ENCODE results near the gene SMURF1. TPM values are rescaled to one million over a fixed set of nuclear protein-coding genes. Genes with fewer than 3 reads are reported as not detected.

Gene SMURF1
- polyA plus RNA-seq, 1 donor from 2014 or later = 22.9 TPM

- no peak overlapping the region for H3K27ac ChIP-seq (ENCODE audit: low read length)
- no peaks in the 10 kb centered on the region for H3F3A ChIP-seq (ENCODE audit: insufficient read depth, low read length, poor library complexity, severe bottlenecking)
- no peak overlapping the region for H2AFZ ChIP-seq (ENCODE audit: low read depth, low read length)
- peaks cover 11% of the 10 kb centered on the region for H3K36me3 ChIP-seq (ENCODE audit: insufficient read depth, low read length)
- no peaks in the 10 kb centered on the region for H4K20me1 ChIP-seq (ENCODE audit: insufficient read depth)
- H3K9me3 ChIP-seq (ENCODE audit: low read length) = no peaks in the 10 kb centered on the region
- no peak overlapping the region for H3K4me2 ChIP-seq (ENCODE audit: low read length)
- H3K79me2 ChIP-seq (replicated peaks; ENCODE audit: insufficient read depth, low read length) = no peaks in the 10 kb centered on the region
- no peaks in the 10 kb centered on the region for H3K27me3 ChIP-seq (ENCODE audit: insufficient read depth, low read depth, low read length)
- no peak overlapping the region for H3K9ac ChIP-seq (ENCODE audit: low read length)
- TF ChIP-seq POLR2AphosphoS5 (IDR thresholded peaks at IDR 0.05) (no peak), RAD21 (conservative IDR thresholded peaks at IDR 0.05) (no peak), EZH2 (IDR thresholded peaks at IDR 0.05; ENCODE audit: borderline replicate concordance, insufficient read depth, low read length, poor library complexity, severe bottlenecking) (no peak), TAF1 (IDR thresholded peaks at IDR 0.05; ENCODE audit: low read depth) (no peak), EP300 (conservative IDR thresholded peaks at IDR 0.05; ENCODE audit: poor library complexity, severe bottlenecking) (no peak), CTCF (IDR thresholded peaks at IDR 0.05; ENCODE audit: poor library complexity, severe bottlenecking) (no peak), MXI1 (conservative IDR thresholded peaks at IDR 0.05; ENCODE audit: poor library complexity, severe bottlenecking) (no peak)
- TF ChIP-seq, protein P1, sequence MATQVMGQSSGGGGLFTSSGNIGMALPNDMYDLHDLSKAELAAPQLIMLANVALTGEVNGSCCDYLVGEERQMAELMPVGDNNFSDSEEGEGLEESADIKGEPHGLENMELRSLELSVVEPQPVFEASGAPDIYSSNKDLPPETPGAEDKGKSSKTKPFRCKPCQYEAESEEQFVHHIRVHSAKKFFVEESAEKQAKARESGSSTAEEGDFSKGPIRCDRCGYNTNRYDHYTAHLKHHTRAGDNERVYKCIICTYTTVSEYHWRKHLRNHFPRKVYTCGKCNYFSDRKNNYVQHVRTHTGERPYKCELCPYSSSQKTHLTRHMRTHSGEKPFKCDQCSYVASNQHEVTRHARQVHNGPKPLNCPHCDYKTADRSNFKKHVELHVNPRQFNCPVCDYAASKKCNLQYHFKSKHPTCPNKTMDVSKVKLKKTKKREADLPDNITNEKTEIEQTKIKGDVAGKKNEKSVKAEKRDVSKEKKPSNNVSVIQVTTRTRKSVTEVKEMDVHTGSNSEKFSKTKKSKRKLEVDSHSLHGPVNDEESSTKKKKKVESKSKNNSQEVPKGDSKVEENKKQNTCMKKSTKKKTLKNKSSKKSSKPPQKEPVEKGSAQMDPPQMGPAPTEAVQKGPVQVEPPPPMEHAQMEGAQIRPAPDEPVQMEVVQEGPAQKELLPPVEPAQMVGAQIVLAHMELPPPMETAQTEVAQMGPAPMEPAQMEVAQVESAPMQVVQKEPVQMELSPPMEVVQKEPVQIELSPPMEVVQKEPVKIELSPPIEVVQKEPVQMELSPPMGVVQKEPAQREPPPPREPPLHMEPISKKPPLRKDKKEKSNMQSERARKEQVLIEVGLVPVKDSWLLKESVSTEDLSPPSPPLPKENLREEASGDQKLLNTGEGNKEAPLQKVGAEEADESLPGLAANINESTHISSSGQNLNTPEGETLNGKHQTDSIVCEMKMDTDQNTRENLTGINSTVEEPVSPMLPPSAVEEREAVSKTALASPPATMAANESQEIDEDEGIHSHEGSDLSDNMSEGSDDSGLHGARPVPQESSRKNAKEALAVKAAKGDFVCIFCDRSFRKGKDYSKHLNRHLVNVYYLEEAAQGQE (IDR thresholded peaks at IDR 0.05; ENCODE audit: borderline replicate concordance) = no peak
- no peak overlapping the region for H3K4me3 ChIP-seq (ENCODE audit: low read length)
- no peaks in the 10 kb centered on the region for H3K9me2 ChIP-seq (ENCODE audit: insufficient read depth, low read length)
Observed at GRCh38 chr7:99011706-99012404, 132.1 kb downstream of the SMURF1 start.

DNA sequence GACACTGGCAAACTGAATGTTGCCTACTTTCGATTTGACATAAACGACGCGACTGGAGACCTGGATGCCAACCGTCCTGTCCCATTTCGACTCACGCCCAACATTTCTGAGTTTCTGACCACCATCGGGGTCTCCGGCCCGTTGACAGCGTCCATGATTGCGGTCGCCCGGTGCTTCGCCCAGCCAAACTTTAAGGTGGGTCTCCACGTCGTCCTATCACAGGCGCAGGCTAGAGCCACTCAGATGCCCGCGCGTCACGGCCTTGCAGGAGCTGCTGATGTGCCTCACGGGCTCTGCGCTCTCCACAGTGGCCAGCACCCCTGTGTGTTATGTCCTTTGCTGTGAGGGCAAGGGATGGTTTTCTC is 132.6 kb downstream of the SMURF1 start:
- H4K20me1 ChIP-seq (ENCODE audit: insufficient read depth) = no peaks in the 10 kb centered on the region
- H3K4me3 ChIP-seq (ENCODE audit: low read length) = no peak overlapping the region
- H3K9me2 ChIP-seq (ENCODE audit: insufficient read depth, low read length) = no peaks in the 10 kb centered on the region
- H3K9ac ChIP-seq (ENCODE audit: low read length) = no peak overlapping the region
- H3K4me2 ChIP-seq (ENCODE audit: low read length) = no peak overlapping the region
- no peaks in the 10 kb centered on the region for H3K79me2 ChIP-seq (replicated peaks; ENCODE audit: insufficient read depth, low read length)
- H3K9me3 ChIP-seq (ENCODE audit: low read length) = no peaks in the 10 kb centered on the region
- peaks cover 16% of the 10 kb centered on the region for H3K36me3 ChIP-seq (ENCODE audit: insufficient read depth, low read length)
- H3K27ac ChIP-seq (ENCODE audit: low read length) = no peak overlapping the region
- H2AFZ ChIP-seq (ENCODE audit: low read depth, low read length) = no peak overlapping the region
- no peaks in the 10 kb centered on the region for H3K27me3 ChIP-seq (ENCODE audit: insufficient read depth, low read depth, low read length)
- H3F3A ChIP-seq (ENCODE audit: insufficient read depth, low read length, poor library complexity, severe bottlenecking) = no peaks in the 10 kb centered on the region
- no peak for TF ChIP-seq EZH2 (IDR thresholded peaks at IDR 0.05; ENCODE audit: borderline replicate concordance, insufficient read depth, low read length, poor library complexity, severe bottlenecking)
- no peak for TF ChIP-seq SMC3 (conservative IDR thresholded peaks at IDR 0.05; ENCODE audit: poor library complexity)
- no peak for TF ChIP-seq RAD21 (conservative IDR thresholded peaks at IDR 0.05)
- TF ChIP-seq, protein P1 (IDR thresholded peaks at IDR 0.05; ENCODE audit: borderline replicate concordance) = no peak
- TF ChIP-seq EP300 (conservative IDR thresholded peaks at IDR 0.05; ENCODE audit: poor library complexity, severe bottlenecking) = no peak
- no peak for TF ChIP-seq TAF1 (IDR thresholded peaks at IDR 0.05; ENCODE audit: low read depth)
- TF ChIP-seq CTCF (IDR thresholded peaks at IDR 0.05; ENCODE audit: poor library complexity, severe bottlenecking) = no peak
- TF ChIP-seq POLR2AphosphoS5 (IDR thresholded peaks at IDR 0.05) = no peak
- TF ChIP-seq MXI1 (conservative IDR thresholded peaks at IDR 0.05; ENCODE audit: poor library complexity, severe bottlenecking) = no peak
